SU-DHL-6 (cell line): ENCODE measurements around the gene RERGL.
"Not testable (repeated sequence)": the region's sequence is repeated elsewhere in the genome, so short reads cannot be mapped to it uniquely, and the experiment has no call there.

ENCODE experiments used
- H2AFZ ChIP-seq: fragments of 200-600 bp; sonication (generic); 2 replicates; pipeline ENCODE4 v1.6.1; 2014; ENCODE audit warnings: low read depth, mild to moderate bottlenecking, moderate library complexity, mixed read lengths, antibody characterized with exemption, low read length; ENCODE audit not compliant: severe bottlenecking
- H3F3A ChIP-seq: fragments of 200-600 bp; shearing (Covaris generic); 2 replicates; pipeline ENCODE4 v1.6.0; 2016; ENCODE audit warnings: antibody characterized with exemption, mild to moderate bottlenecking; ENCODE audit not compliant: insufficient read depth
- H3K27ac ChIP-seq: fragments of 200-600 bp; sonication (generic); 2 replicates; pipeline ENCODE4 v1.5.1; 2016; ENCODE audit warnings: low read depth, mild to moderate bottlenecking, low read length, moderate library complexity, mixed read lengths
- H3K27me3 ChIP-seq: fragments of 200-600 bp; sonication (generic), shearing (Covaris generic); 2 replicates; pipeline ENCODE4 v1.6.0; 2014; ENCODE audit warnings: mild to moderate bottlenecking, low read length
- H3K36me3 ChIP-seq: fragments of 200-600 bp; sonication (generic); 2 replicates; pipeline ENCODE4 v1.6.1; 2014; ENCODE audit warnings: mild to moderate bottlenecking, low read length, mixed read lengths
- H3K4me2 ChIP-seq: fragments of 300-600, 200-600 bp; shearing (Covaris generic), sonication (generic); 2 replicates; pipeline ENCODE4 v1.6.0; 2014; ENCODE audit warnings: low read length, low read depth, mild to moderate bottlenecking; ENCODE audit not compliant: poor library complexity, severe bottlenecking
- H3K4me3 ChIP-seq: fragments of 200-600 bp; sonication (generic); 2 replicates; pipeline ENCODE4 v1.5.1; 2014; ENCODE audit warnings: antibody characterized with exemption, low read length, mild to moderate bottlenecking, mixed read lengths; ENCODE audit not compliant: insufficient read depth, poor library complexity, severe bottlenecking
- H3K79me2 ChIP-seq: fragments of 200-600 bp; sonication (generic); 2 replicates; pipeline ENCODE4 v1.6.1; 2014; ENCODE audit warnings: mild to moderate bottlenecking, low read length, moderate library complexity; ENCODE audit not compliant: insufficient read depth
- H3K9ac ChIP-seq: fragments of 200-600 bp; sonication (generic); 2 replicates; pipeline ENCODE4 v1.7.0; 2014; ENCODE audit warnings: mild to moderate bottlenecking, low read length
- H3K9me2 ChIP-seq: fragments of 200-600 bp; sonication (generic); replicated peaks from 2 replicates; pipeline ENCODE4 v1.6.1; 2014; ENCODE audit warnings: low read length; ENCODE audit not compliant: insufficient read depth
- H3K9me3 ChIP-seq: fragments of 200-600 bp; sonication (generic); 2 replicates; pipeline ENCODE4 v1.6.1; 2014; ENCODE audit warnings: low read length, mixed read lengths; ENCODE audit not compliant: insufficient read depth
- H4K20me1 ChIP-seq: fragments of 200-600 bp; sonication (generic); 2 replicates; pipeline ENCODE4 v1.6.1; 2014; ENCODE audit warnings: low read depth, mild to moderate bottlenecking, antibody characterized with exemption, low read length, moderate library complexity, mixed read lengths
- EZH2phosphoT487 ChIP-seq: fragments of 200-600 bp; sonication (generic), shearing (Covaris generic); conservative IDR thresholded peaks from 2 replicates; pipeline ENCODE4 v1.6.1; 2018; ENCODE audit warnings: mild to moderate bottlenecking, antibody characterized with exemption, low read length, moderate library complexity, mixed read lengths

Gene RERGL

GRCh38 chr12:18045446-18045992 is 44.5 kb downstream of the RERGL start:
- Histone ChIP-seq H4K20me1 (no peaks in the 10 kb centered on the region), H2AFZ (no peak overlapping the region), H3K27me3 (no peaks in the 10 kb centered on the region), H3K79me2 (no peaks in the 10 kb centered on the region), H3K36me3 (no peaks in the 10 kb centered on the region), H3K4me2 (no peak overlapping the region), H3K9ac (no peak overlapping the region), H3K4me3 (no peak overlapping the region), H3K27ac (no peak overlapping the region), H3K9me2 (no peaks in the 10 kb centered on the region), H3K9me3 (no peaks in the 10 kb centered on the region), H3F3A (no peaks in the 10 kb centered on the region)
- no peak for TF ChIP-seq EZH2phosphoT487

- not testable (repeated sequence) for H3K9me3 ChIP-seq, H3F3A ChIP-seq, H3K4me3 ChIP-seq
Observed at GRCh38 chr12:18040060-18040742, 49.8 kb downstream of the RERGL start.

More at GRCh38 chr12:18040060-18040742, 49.8 kb downstream of the RERGL start:
- H2AFZ ChIP-seq, H3K4me2 ChIP-seq, H3K36me3 ChIP-seq, H3K79me2 ChIP-seq, H3K9ac ChIP-seq, H3K27me3 ChIP-seq, H4K20me1 ChIP-seq, H3K9me2 ChIP-seq, H3K27ac ChIP-seq: not testable (repeated sequence)
